ENCODE data around the gene SERGEF.

DNA sequence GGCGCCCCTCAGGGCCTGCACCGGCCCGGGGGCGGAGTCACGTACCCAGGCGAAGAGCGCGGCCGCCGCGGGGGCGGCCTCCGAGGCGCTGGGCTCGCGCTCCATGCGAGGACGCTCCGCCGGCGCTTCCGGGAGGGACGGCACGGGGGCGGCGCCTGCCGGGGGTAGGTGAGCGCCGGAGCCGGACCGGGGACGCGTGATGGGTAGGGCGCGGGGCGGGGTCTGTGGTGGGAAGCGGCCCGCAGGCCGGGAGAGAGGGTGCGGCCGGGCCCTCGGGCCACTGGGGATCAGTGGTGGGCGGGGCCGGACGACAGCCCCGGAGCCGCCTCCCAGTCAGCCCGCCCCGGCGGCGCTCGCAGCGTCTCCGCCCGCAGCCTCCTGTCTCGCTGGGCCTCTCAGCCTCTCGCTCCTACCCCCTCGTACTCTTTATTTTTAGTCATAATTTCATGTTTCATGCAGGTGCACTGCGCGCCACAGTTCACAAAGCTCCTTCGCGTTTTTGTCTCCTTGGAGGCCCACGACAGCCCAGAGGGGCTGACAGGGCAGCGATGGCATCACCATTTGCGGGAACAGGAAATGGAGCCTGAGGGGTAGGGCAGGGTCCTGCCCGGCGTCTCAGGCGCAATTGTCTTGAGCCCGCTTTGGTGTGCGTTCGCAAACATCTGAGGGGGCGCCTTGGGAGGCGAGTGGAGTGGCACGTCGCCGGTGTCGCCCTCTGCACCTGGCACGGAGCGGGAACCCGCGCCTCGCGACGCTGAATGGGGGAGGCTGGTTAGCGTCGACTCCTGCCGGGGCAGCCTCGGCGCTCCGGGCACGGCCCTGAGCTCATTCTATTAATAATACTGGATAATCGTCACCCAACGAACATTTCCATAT lies at the start of gene SERGEF:
- TF ChIP-seq, protein P1, sequence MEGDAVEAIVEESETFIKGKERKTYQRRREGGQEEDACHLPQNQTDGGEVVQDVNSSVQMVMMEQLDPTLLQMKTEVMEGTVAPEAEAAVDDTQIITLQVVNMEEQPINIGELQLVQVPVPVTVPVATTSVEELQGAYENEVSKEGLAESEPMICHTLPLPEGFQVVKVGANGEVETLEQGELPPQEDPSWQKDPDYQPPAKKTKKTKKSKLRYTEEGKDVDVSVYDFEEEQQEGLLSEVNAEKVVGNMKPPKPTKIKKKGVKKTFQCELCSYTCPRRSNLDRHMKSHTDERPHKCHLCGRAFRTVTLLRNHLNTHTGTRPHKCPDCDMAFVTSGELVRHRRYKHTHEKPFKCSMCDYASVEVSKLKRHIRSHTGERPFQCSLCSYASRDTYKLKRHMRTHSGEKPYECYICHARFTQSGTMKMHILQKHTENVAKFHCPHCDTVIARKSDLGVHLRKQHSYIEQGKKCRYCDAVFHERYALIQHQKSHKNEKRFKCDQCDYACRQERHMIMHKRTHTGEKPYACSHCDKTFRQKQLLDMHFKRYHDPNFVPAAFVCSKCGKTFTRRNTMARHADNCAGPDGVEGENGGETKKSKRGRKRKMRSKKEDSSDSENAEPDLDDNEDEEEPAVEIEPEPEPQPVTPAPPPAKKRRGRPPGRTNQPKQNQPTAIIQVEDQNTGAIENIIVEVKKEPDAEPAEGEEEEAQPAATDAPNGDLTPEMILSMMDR (conservative IDR thresholded peaks at IDR 0.05): peak; percentile 23
- peak; percentile 8; the same call in 1 of the 2 replicates for TF ChIP-seq ZFX (IDR thresholded peaks at IDR 0.05)
